Measurements from ENCODE around the gene SMAGP. TPM values are rescaled to one million over a fixed set of nuclear protein-coding genes. Genes with fewer than 3 reads are reported as not detected.

The SMAGP gene
- total RNA-seq, 8 experiments from 2014 or later, result 0.79 to 110 (median 2.9) TPM

DNA sequence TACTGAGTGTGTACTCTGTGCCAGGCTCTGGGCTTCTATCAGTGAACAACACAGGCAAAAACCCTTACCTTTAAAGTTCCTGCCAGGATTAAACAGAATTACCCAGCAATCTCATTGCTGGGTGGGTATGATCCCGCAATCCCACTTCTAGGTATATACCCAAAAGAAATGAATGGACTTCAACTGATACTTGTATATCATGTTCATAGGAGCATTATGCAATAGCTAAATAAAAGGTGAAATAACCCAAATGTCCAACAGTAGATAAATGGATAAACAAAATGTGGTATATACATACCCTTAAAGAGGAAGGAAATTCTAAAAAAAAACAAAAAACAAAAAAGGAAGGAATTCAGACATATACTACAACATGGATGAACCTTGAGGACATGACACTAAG lies 16.9 kb downstream of the SMAGP start:
- no peak for ATAC-seq (replicated peaks in 6 of 8)
- Histone ChIP-seq H3K4me1 (replicated peaks in 1 of 2) (no peaks in the 10 kb centered on the region), H3K4me3 (no peak overlapping the region), H3K27ac (no peak overlapping the region)
- 90 to 100% (median 100%) methylated on average over 1 of the region's 1 CpG; no CpG with 5 or more reads in 7 of the 10 experiments for WGBS, 10 experiments
- in situ Hi-C loops (cut with MboI; ENCODE audit: low pct_unique_long_range_greater_than_20kb in 2 of 9, low sequenced_read_pairs in 9 of 9, unreplicated experiment in 9 of 9), result no loop called here

GRCh38 chr12:51247523-51248206 lies 22.6 kb downstream of the SMAGP start:
- Histone ChIP-seq H3K4me3 (no peak overlapping the region), H3K27ac (no peak overlapping the region), H3K4me1 (replicated peaks in 1 of 2) (peaks cover 5 to 9% of the 10 kb centered on the region in 2 donors)
- ATAC-seq (replicated peaks in 6 of 8), result peak in 7 of 8 experiments; percentile 2 to 58 (median 45)
- in situ Hi-C loops (cut with MboI; ENCODE audit: low pct_unique_long_range_greater_than_20kb in 2 of 9, low sequenced_read_pairs in 9 of 9, unreplicated experiment in 9 of 9), result no loop called here
- 0 to 84% (median 45%) methylated on average over 1 to 12 of the region's 14 CpGs; no CpG with 5 or more reads in 2 of the 10 experiments for WGBS, 10 experiments

DNA sequence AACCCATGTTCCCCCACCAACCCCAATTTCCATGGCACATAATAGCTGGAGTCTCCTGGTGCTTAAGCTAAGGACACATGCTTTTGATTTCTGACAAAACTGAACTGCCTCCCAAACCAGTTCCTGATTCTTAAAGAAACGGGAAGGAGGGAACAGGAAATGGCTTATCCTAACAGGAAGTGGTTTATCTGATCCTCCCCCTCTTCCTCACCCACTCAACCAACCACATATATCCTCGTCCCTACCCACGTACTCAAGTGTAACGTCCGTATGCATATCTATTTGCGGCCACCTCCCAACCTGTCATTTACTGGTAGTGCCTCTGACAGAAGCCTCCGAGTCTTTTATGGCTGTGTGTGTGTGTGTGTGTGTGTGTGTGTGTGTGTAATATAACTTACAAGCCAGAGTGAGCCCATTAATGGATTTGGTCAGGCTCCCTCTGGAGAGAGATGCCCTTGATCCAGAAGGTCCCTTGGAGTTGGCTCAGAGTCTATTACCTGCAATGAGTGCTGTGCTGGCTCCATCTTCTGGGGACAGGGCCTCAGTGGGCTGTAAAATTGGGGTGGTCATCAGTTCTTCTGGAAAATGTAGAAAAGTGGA lies 23.9 kb downstream of the SMAGP start:
- 0 to 100% (median 66%) methylated on average over 1 to 7 of the region's 7 CpGs; no CpG with 5 or more reads in 4 of the 10 experiments for WGBS, 10 experiments

DNA sequence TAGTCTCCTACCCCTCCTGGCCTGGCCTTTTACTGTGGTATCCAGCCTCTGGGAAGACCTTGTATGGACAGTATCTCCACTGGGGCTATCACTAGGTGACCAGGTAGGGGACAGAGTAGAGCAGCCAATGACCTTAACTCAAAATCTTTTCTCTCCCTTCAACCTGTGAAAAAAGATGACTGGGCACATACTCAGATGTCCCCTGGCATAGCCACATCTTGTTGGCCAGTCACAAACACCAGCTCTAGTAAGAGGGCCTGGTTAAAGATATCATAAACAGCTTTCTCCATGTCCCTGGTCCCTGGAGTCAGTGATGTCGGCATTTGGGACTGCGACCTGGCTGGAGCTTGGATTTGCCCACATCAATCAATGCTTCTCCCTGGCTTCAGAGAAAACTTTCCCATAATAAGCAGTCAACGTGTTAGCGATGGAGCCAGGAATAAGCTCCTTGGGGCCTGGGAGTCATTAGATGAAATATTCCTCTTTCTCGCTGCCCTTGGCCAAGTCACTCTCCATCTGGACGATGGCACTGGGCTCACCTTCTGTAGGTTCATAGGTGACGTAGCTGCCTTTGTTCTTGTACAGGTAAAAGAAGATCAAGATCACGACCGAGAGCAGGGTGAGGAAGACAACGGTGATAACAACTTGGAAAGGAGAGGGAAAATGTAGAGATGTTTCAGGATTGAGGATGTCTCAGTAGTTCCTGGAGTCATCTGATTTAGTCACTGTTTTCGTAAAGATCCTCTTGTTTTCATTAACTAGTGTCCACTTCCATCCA lies 24.6 kb downstream of the SMAGP start:
- 86 to 100% (median 94%) methylated on average over 1 to 8 of the region's 11 CpGs; no CpG with 5 or more reads in 2 of the 10 experiments for WGBS, 10 experiments
- peaks cover 5 to 9% of the 10 kb centered on the region in 2 donors for H3K4me1 ChIP-seq (replicated peaks in 1 of 2)
- H3K4me3 ChIP-seq, result no peak overlapping the region
- in situ Hi-C loops (cut with MboI; ENCODE audit: low pct_unique_long_range_greater_than_20kb in 2 of 9, low sequenced_read_pairs in 9 of 9, unreplicated experiment in 9 of 9), result no loop called here
- ATAC-seq (replicated peaks in 6 of 8), result no peak
- no peak overlapping the region for H3K27ac ChIP-seq

More for the DNA sequence above, 23.9 kb downstream of the SMAGP start:
- no peak overlapping the region for H3K4me3 ChIP-seq
- H3K4me1 ChIP-seq (replicated peaks in 1 of 2), result peaks cover 5 to 9% of the 10 kb centered on the region in 2 donors
- in situ Hi-C loops (cut with MboI; ENCODE audit: low pct_unique_long_range_greater_than_20kb in 2 of 9, low sequenced_read_pairs in 9 of 9, unreplicated experiment in 9 of 9), result no loop called here
- H3K27ac ChIP-seq, result no peak overlapping the region
- peak in 3 of 8 experiments; percentile 31 to 82 (median 46) for ATAC-seq (replicated peaks in 6 of 8)

DNA sequence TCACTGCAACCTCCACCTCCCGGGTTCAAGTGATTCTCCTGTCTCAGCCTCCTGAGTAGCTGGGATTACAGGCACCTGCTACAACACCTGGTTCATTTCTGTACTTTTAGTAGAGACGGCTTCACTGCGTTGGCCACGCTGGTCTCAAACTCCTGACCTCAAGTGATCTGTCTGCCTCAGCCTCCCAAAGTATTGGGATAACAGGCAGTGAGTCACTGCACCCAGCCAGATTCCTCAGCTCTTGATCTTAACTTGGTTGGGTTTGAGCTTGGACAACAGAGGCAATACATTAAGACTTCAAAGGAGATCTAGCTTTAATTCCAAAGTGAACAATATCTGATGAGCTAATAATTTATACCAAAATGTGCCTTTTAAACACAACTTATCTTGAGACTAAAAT lies 25.9 kb downstream of the SMAGP start:
- 80 to 100% (median 92%) methylated on average over 1 to 4 of the region's 4 CpGs; no CpG with 5 or more reads in 4 of the 10 experiments for WGBS, 10 experiments
- in situ Hi-C loops (cut with MboI; ENCODE audit: low pct_unique_long_range_greater_than_20kb in 2 of 9, low sequenced_read_pairs in 9 of 9, unreplicated experiment in 9 of 9), result no loop called here
- Histone ChIP-seq H3K4me1 (replicated peaks in 1 of 2) (peaks cover 9 to 10% of the 10 kb centered on the region in 2 donors), H3K27ac (no peak overlapping the region), H3K4me3 (no peak overlapping the region)
- no peak for ATAC-seq (replicated peaks in 6 of 8)

- no peak overlapping the region for H3K4me3 ChIP-seq
- H3K27ac ChIP-seq, result no peak overlapping the region
- whole genome bisulfite sequencing, 10 experiments, result 80 to 100% (median 90%) methylated on average over 1 to 6 of the region's 7 CpGs; no CpG with 5 or more reads in 1 of the 10 experiments
Observed at GRCh38 chr12:51242876-51243275, 27.3 kb downstream of the SMAGP start.

DNA sequence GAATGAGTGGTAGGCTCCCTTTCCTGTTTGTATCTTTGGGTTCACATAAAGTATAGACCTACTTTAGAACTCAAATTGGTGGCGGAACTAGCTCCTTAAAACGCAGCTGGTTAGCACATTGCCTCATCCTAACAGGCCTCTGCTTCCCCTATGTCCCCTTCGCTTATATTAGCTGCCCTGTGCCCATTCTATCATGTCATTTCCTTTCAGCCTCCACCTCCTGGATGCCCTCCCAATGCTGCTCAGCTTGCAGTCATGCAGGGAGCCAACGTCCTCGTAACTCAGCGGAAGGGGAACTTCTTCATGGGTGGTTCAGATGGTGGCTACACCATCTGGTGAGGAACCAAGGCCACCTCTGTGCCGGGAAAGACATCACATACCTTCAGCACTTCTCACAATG lies 28.1 kb downstream of the SMAGP start:
- ATAC-seq (replicated peaks in 6 of 8), result no peak
- Histone ChIP-seq H3K27ac (no peak overlapping the region), H3K4me3 (no peak overlapping the region), H3K4me1 (replicated peaks in 1 of 2) (peaks cover 4 to 5% of the 10 kb centered on the region in 2 donors)
- in situ Hi-C loops (cut with MboI; ENCODE audit: low pct_unique_long_range_greater_than_20kb in 2 of 9, low sequenced_read_pairs in 9 of 9, unreplicated experiment in 9 of 9), result no loop called here
- WGBS, 10 experiments, result 88 to 100% (median 95%) methylated on average over 1 to 6 of the region's 7 CpGs

More at GRCh38 chr12:51242876-51243275, 27.3 kb downstream of the SMAGP start:
- in situ Hi-C loops (cut with MboI; ENCODE audit: low pct_unique_long_range_greater_than_20kb in 2 of 9, low sequenced_read_pairs in 9 of 9, unreplicated experiment in 9 of 9), result no loop called here
- ATAC-seq (replicated peaks in 6 of 8), result no peak
- H3K4me1 ChIP-seq (replicated peaks in 1 of 2), result peaks cover 9 to 10% of the 10 kb centered on the region in 2 donors

DNA sequence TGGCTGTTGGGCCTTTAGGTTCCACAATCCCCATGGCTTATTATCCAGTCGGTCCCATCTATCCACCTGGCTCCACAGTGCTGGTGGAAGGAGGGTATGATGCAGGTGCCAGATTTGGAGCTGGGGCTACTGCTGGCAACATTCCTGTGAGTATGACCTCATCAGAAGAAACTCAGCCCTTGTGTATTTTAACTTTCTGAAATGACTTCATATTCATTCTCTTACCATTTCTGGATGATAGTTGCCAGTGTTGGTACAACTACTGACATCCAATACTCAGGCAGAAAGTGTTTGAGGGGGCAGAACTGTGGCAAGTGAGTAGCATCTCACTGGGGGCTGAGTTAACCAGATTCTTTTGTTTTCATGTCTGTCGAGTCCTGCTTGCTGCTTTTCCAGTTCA lies 29.2 kb downstream of the SMAGP start:
- no peak overlapping the region for H3K27ac ChIP-seq
- H3K4me3 ChIP-seq, result no peak overlapping the region
- in situ Hi-C loops (cut with MboI; ENCODE audit: low pct_unique_long_range_greater_than_20kb in 2 of 9, low sequenced_read_pairs in 9 of 9, unreplicated experiment in 9 of 9), result no loop called here
- no peak for ATAC-seq (replicated peaks in 6 of 8)
- WGBS, 10 experiments, result 71 to 100% (median 100%) methylated on average over 1 to 2 of the region's 2 CpGs; no CpG with 5 or more reads in 3 of the 10 experiments
- H3K4me1 ChIP-seq (replicated peaks in 1 of 2), result peaks cover 0 to 5% of the 10 kb centered on the region in 2 donors

- in situ Hi-C loops (cut with MboI; ENCODE audit: low pct_unique_long_range_greater_than_20kb in 2 of 9, low sequenced_read_pairs in 9 of 9, unreplicated experiment in 9 of 9), result no loop called here
- peak; percentile 87 to 97 (median 96) for ATAC-seq (replicated peaks in 6 of 8)
Observed at GRCh38 chr12:51238510-51239334, 31.5 kb downstream of the SMAGP start, which contains the start of gene DAZAP2. Gene DAZAP2 (plus strand): TSS chr12:51238826. CDS start chr12:51238908, 82 bp downstream.

GRCh38 chr12:51238037-51238509 lies 32.1 kb downstream of the SMAGP start:
- ATAC-seq (replicated peaks in 6 of 8), result peak in 4 of 8 experiments; percentile 0 to 1 (median 0)
- peak overlapping the region; percentile 66 to 71 for H3K27ac ChIP-seq
- in situ Hi-C loops (cut with MboI; ENCODE audit: low pct_unique_long_range_greater_than_20kb in 2 of 9, low sequenced_read_pairs in 9 of 9, unreplicated experiment in 9 of 9), result no loop called here
- peaks cover 0 to 5% of the 10 kb centered on the region in 2 donors for H3K4me1 ChIP-seq (replicated peaks in 1 of 2)
- 10 to 100% (median 39%) methylated on average over 1 to 8 of the region's 10 CpGs for WGBS, 10 experiments
- H3K4me3 ChIP-seq, result peak overlapping the region; percentile 93 to 100 (median 99)

More at GRCh38 chr12:51238510-51239334, 31.5 kb downstream of the SMAGP start, which contains the start of gene DAZAP2:
- 0 to 3% (median 0%) methylated on average over 1 to 17 of the region's 70 CpGs; no CpG with 5 or more reads in 5 of the 10 experiments for WGBS, 10 experiments
- Histone ChIP-seq H3K27ac (peak within 1 kb of the TSS; percentile 97 to 99), H3K4me3 (peak within 1 kb of the TSS; percentile 93 to 100 (median 99)), H3K4me1 (replicated peaks in 1 of 2) (peaks cover 0 to 5% of the 10 kb centered on the region in 2 donors)

GRCh38 chr12:51234530-51234929 lies 35.7 kb downstream of the SMAGP start:
- Histone ChIP-seq H3K4me1 (replicated peaks in 1 of 2) (no peaks in the 10 kb centered on the region), H3K4me3 (no peak overlapping the region), H3K27ac (no peak overlapping the region)
- no peak for ATAC-seq (replicated peaks in 6 of 8)
- in situ Hi-C loops (cut with MboI; ENCODE audit: low pct_unique_long_range_greater_than_20kb in 2 of 9, low sequenced_read_pairs in 9 of 9, unreplicated experiment in 9 of 9), result no loop called here
- WGBS, 10 experiments, result 41 to 97% (median 87%) methylated on average over 3 to 5 of the region's 5 CpGs; no CpG with 5 or more reads in 1 of the 10 experiments

GRCh38 chr12:51232642-51233041 lies 37.6 kb downstream of the SMAGP start:
- in situ Hi-C loops (cut with MboI; ENCODE audit: low pct_unique_long_range_greater_than_20kb in 2 of 9, low sequenced_read_pairs in 9 of 9, unreplicated experiment in 9 of 9), result no loop called here
- H3K4me1 ChIP-seq (replicated peaks in 1 of 2), result no peaks in the 10 kb centered on the region
- H3K4me3 ChIP-seq, result no peak overlapping the region
- no peak overlapping the region for H3K27ac ChIP-seq
- no peak for ATAC-seq (replicated peaks in 6 of 8)
